Nephron progenitor cell (in vitro differentiated cells): ENCODE measurements around the gene CEP70.

Experiments
- DNase-seq: peaks from one replicate; pipeline ENCODE4 v3.0.0; 2021
- H3K27ac Mint-ChIP-seq: 2 replicates; pipeline ENCODE4 v1.8.0; 2021; ENCODE audit warnings: mild to moderate bottlenecking, moderate library complexity, mixed read lengths
- H3K27me3 Mint-ChIP-seq: 2 replicates; pipeline ENCODE4 v1.8.0; 2021; ENCODE audit warnings: mild to moderate bottlenecking, low read depth, mixed read lengths; ENCODE audit not compliant: poor library complexity
- H3K36me3 Mint-ChIP-seq: 2 replicates; pipeline ENCODE4 v1.8.0; 2021; ENCODE audit warnings: low read depth, mixed read lengths
- H3K4me1 Mint-ChIP-seq: 2 replicates; pipeline ENCODE4 v1.8.0; 2021; ENCODE audit warnings: mixed read lengths
- H3K4me3 Mint-ChIP-seq: 2 replicates; pipeline ENCODE4 v1.8.0; 2021; ENCODE audit warnings: mild to moderate bottlenecking, moderate library complexity, mixed read lengths
- H3K9me3 Mint-ChIP-seq: 2 replicates; pipeline ENCODE4 v1.8.0; 2021; ENCODE audit warnings: mild to moderate bottlenecking, moderate library complexity, mixed read lengths
- CTCF ChIP-seq: fragments of 200-600 bp; sonication (generic); IDR thresholded peaks from 2 replicates; pipeline ENCODE4 v1.5.0; 2021; ENCODE audit warnings: antibody characterized with exemption

CEP70 gene

GRCh38 chr3:138594935-138595610 lies 1.0 kb upstream of the CEP70 start:
- peak overlapping the region; percentile 97 for H3K4me3 Mint-ChIP-seq
- no peak overlapping the region for H3K27ac Mint-ChIP-seq
- peaks cover 2% of the 10 kb centered on the region for H3K36me3 Mint-ChIP-seq
- DNase-seq = no peak
- H3K27me3 Mint-ChIP-seq = peaks cover 10% of the 10 kb centered on the region
- H3K9me3 Mint-ChIP-seq = no peaks in the 10 kb centered on the region
- peaks cover 18% of the 10 kb centered on the region for H3K4me1 Mint-ChIP-seq
- TF ChIP-seq CTCF = no peak

GRCh38 chr3:138593488-138594149 lies 441 bp downstream of the CEP70 start:
- DNase-seq = no peak
- Mint-ChIP-seq H3K4me1 (peaks cover 18% of the 10 kb centered on the region), H3K9me3 (no peaks in the 10 kb centered on the region), H3K36me3 (peaks cover 12% of the 10 kb centered on the region), H3K4me3 (peak overlapping the region; percentile 97), H3K27me3 (peaks cover 10% of the 10 kb centered on the region), H3K27ac (peak overlapping the region; percentile 78)
- TF ChIP-seq CTCF = no peak

GRCh38 chr3:138591392-138591791 lies 2.7 kb downstream of the CEP70 start:
- TF ChIP-seq CTCF = no peak
- no peak overlapping the region for H3K4me3 Mint-ChIP-seq
- DNase-seq = no peak

GRCh38 chr3:138588445-138588844 lies 5.6 kb downstream of the CEP70 start:
- peaks cover 64% of the 10 kb centered on the region for H3K36me3 Mint-ChIP-seq
- TF ChIP-seq CTCF = no peak

More at GRCh38 chr3:138591392-138591791, 2.7 kb downstream of the CEP70 start:
- H3K9me3 Mint-ChIP-seq = peaks cover 7% of the 10 kb centered on the region
- H3K4me1 Mint-ChIP-seq = peaks cover 18% of the 10 kb centered on the region
- peaks cover 3% of the 10 kb centered on the region for H3K27me3 Mint-ChIP-seq
- H3K27ac Mint-ChIP-seq = no peak overlapping the region
- H3K36me3 Mint-ChIP-seq = peaks cover 34% of the 10 kb centered on the region

GRCh38 chr3:138587374-138587773 lies 6.7 kb downstream of the CEP70 start:
- peaks cover 45% of the 10 kb centered on the region for H3K9me3 Mint-ChIP-seq
- peaks cover 6% of the 10 kb centered on the region for H3K4me1 Mint-ChIP-seq
- H3K4me3 Mint-ChIP-seq = no peak overlapping the region
- no peak for DNase-seq
- TF ChIP-seq CTCF = no peak
- peaks cover 74% of the 10 kb centered on the region for H3K36me3 Mint-ChIP-seq
- no peak overlapping the region for H3K27ac Mint-ChIP-seq
- no peaks in the 10 kb centered on the region for H3K27me3 Mint-ChIP-seq

More at GRCh38 chr3:138588445-138588844, 5.6 kb downstream of the CEP70 start:
- Mint-ChIP-seq H3K27me3 (no peaks in the 10 kb centered on the region), H3K4me3 (no peak overlapping the region), H3K4me1 (peaks cover 15% of the 10 kb centered on the region), H3K9me3 (peaks cover 36% of the 10 kb centered on the region), H3K27ac (no peak overlapping the region)
- DNase-seq = no peak
